GM06990 (cell line): Measurements from ENCODE around the gene BAMBI.

Experiments
- DNase-seq: peaks from one replicate; pipeline ENCODE4 v3.0.0-alpha.2; 2011; ENCODE audit not compliant: insufficient read length; ENCODE audit errors: extremely low read depth
- H3K27me3 ChIP-seq: replicated peaks from 2 replicates; pipeline ENCODE4 v1.6.0; 2011; ENCODE audit warnings: low read length; ENCODE audit not compliant: control insufficient read depth, insufficient read depth
- H3K36me3 ChIP-seq: 2 replicates; pipeline ENCODE4 v1.5.1; 2011; ENCODE audit warnings: low read length; ENCODE audit not compliant: control insufficient read depth, insufficient read depth
- H3K4me3 ChIP-seq: replicated peaks from 2 replicates; pipeline ENCODE4 v1.5.1; 2011; ENCODE audit warnings: low read depth, mild to moderate bottlenecking, control low read depth, low read length
- CTCF ChIP-seq: IDR thresholded peaks from 2 replicates; pipeline ENCODE4 v1.5.1; 2011; ENCODE audit warnings: low read length, control low read depth, mild to moderate bottlenecking, inconsistent platforms; ENCODE audit not compliant: insufficient read depth, poor library complexity, severe bottlenecking

Gene BAMBI

GRCh38 chr10:28684986-28685580 lies 7.8 kb downstream of the BAMBI start:
- peaks cover 1% of the 10 kb centered on the region for H3K27me3 ChIP-seq
- TF ChIP-seq CTCF: no peak
- no peak overlapping the region for H3K4me3 ChIP-seq
- DNase-seq: no peak
- H3K36me3 ChIP-seq: no peaks in the 10 kb centered on the region

GRCh38 chr10:28685717-28686116 lies 8.4 kb downstream of the BAMBI start:
- Histone ChIP-seq H3K4me3 (no peak overlapping the region), H3K36me3 (no peaks in the 10 kb centered on the region), H3K27me3 (peaks cover 1% of the 10 kb centered on the region)
- DNase-seq: no peak
- no peak for TF ChIP-seq CTCF

- no peak for TF ChIP-seq CTCF
- no peak for DNase-seq
- Histone ChIP-seq H3K4me3 (no peak overlapping the region), H3K27me3 (peaks cover 1% of the 10 kb centered on the region), H3K36me3 (no peaks in the 10 kb centered on the region)
Observed at GRCh38 chr10:28686835-28687682, 9.7 kb downstream of the BAMBI start.

- no peak for TF ChIP-seq CTCF
- no peak for DNase-seq
- H3K36me3 ChIP-seq: no peaks in the 10 kb centered on the region
- peaks cover 1% of the 10 kb centered on the region; the same call in 1 of the 2 replicates for H3K27me3 ChIP-seq
- no peak overlapping the region for H3K4me3 ChIP-seq
Observed at GRCh38 chr10:28687683-28688001, 10.3 kb downstream of the BAMBI start.

GRCh38 chr10:28690545-28690944 lies 13.2 kb downstream of the BAMBI start:
- no peak for DNase-seq
- no peak for TF ChIP-seq CTCF

More at GRCh38 chr10:28690545-28690944, 13.2 kb downstream of the BAMBI start:
- H3K27me3 ChIP-seq: no peaks in the 10 kb centered on the region
- H3K36me3 ChIP-seq: no peaks in the 10 kb centered on the region
- no peak overlapping the region for H3K4me3 ChIP-seq
